Smooth muscle cell (in vitro differentiated cells): Measurements from ENCODE around the gene SYT1. TPM values are rescaled to one million over a fixed set of nuclear protein-coding genes. Genes with fewer than 3 reads are reported as not detected.

Experiments
- DNase-seq: peaks from one replicate; lab custom pipeline; 2025; ENCODE audit not compliant: unreplicated experiment; lab: John Stamatoyannopoulos, UW
- H2AFZ ChIP-seq: fragments of 200-600 bp; sonication (generic); 2 replicates; pipeline ENCODE4 v1.6.0; 2016; ENCODE audit warnings: antibody characterized with exemption, low read depth, mild to moderate bottlenecking
- H3F3A ChIP-seq: fragments of 200-600 bp; sonication (generic); 2 replicates; pipeline ENCODE4 v1.6.0; 2017; ENCODE audit warnings: antibody characterized with exemption, low read depth
- H3K27ac ChIP-seq: fragments of 200-600 bp; sonication (generic); 2 replicates; pipeline ENCODE4 v1.5.1; 2016; ENCODE audit warnings: low read depth, mild to moderate bottlenecking
- H3K27me3 ChIP-seq: fragments of 200-600 bp; sonication (generic); 2 replicates; pipeline ENCODE4 v1.6.1; 2016; ENCODE audit warnings: low read depth, mild to moderate bottlenecking
- H3K36me3 ChIP-seq: fragments of 200-600 bp; sonication (generic); 2 replicates; pipeline ENCODE4 v1.5.1; 2016; ENCODE audit warnings: low read depth
- H3K4me1 ChIP-seq: fragments of 200-600 bp; sonication (generic); 2 replicates; pipeline ENCODE4 v1.5.1; 2016; ENCODE audit warnings: low read depth
- H3K4me2 ChIP-seq: fragments of 200-600 bp; sonication (generic); 2 replicates; pipeline ENCODE4 v1.6.0; 2016; ENCODE audit warnings: mild to moderate bottlenecking
- H3K4me3 ChIP-seq: fragments of 200-600 bp; sonication (generic); 2 replicates; pipeline ENCODE4 v1.5.1; 2016; ENCODE audit warnings: mild to moderate bottlenecking
- H3K79me2 ChIP-seq: fragments of 200-600 bp; sonication (generic); 2 replicates; pipeline ENCODE4 v1.6.0; 2016; ENCODE audit warnings: low read depth, mild to moderate bottlenecking
- H3K9ac ChIP-seq: fragments of 200-600 bp; sonication (generic); 2 replicates; pipeline ENCODE4 v1.6.0; 2016; ENCODE audit warnings: low read depth
- H3K9me3 ChIP-seq: fragments of 200-600 bp; sonication (generic); replicated peaks from 2 replicates; pipeline ENCODE4 v1.5.1; 2016; ENCODE audit warnings: low read depth
- H4K20me1 ChIP-seq: fragments of 200-600 bp; sonication (generic); 2 replicates; pipeline ENCODE4 v1.6.0; 2016; ENCODE audit warnings: low read depth
- CTCF ChIP-seq: fragments of 200-600 bp; sonication (generic); IDR thresholded peaks from 2 replicates; pipeline ENCODE4 v1.5.1; 2017; ENCODE audit warnings: borderline replicate concordance, mild to moderate bottlenecking, antibody characterized with exemption; ENCODE audit not compliant: insufficient read depth, poor library complexity, severe bottlenecking
- WGBS: methylation state at CpG from one replicate; pipeline ENCODE4 v1.1.7; 2016; ENCODE audit warnings: low lambda C conversion rate; 5-methylcytosine and 5-hydroxymethylcytosine counted together
- polyA plus RNA-seq: library from polyadenylated mRNA; unstranded; fragments of >200 nt; fragmentation: Nextera tagmentation; extraction: Ambion mirVana; gene quantifications from 2 replicates; pipeline ENCODE4 v1.2.1, GENCODE V29; 2016
- total RNA-seq: library from RNA; depleted of rRNA; stranded (reverse); fragments of >200 nt; gene quantifications from 2 replicates; pipeline ENCODE4 v1.2.3, GENCODE V29; 2014

SYT1 gene
- total and polyA plus RNA-seq, 2 experiments from 2014 or later, result 5.2 to 10.2 TPM

DNA sequence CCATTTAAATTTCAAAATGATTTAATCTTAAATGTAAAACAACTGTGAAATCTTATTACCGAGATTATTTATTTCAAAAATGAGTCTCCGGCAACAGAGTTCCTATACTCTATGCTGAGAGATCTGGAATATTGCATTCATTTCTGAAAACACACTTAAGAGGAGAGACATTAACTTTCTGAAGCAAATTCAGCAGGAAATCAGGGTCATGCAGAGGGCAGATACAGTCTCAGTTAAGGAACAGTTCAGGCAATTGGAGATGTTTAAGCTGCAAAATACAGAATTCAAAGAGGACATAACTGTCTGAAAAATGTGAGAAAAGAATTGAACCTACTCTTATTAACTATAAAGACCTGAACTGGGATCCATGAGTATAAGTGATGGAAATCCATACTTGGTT, 505.4 kb downstream of the SYT1 start:
- Histone ChIP-seq H3K27ac (no peak overlapping the region), H3K36me3 (no peaks in the 10 kb centered on the region), H3K4me2 (no peak overlapping the region), H3K27me3 (no peaks in the 10 kb centered on the region), H3K4me1 (peaks cover 6% of the 10 kb centered on the region), H3K9ac (no peak overlapping the region), H4K20me1 (no peaks in the 10 kb centered on the region), H3F3A (no peaks in the 10 kb centered on the region), H2AFZ (no peak overlapping the region), H3K79me2 (no peaks in the 10 kb centered on the region), H3K9me3 (no peaks in the 10 kb centered on the region), H3K4me3 (no peak overlapping the region)
- WGBS, result 98% methylated on average over 2 of the region's 2 CpGs
- TF ChIP-seq CTCF, result no peak
- DNase-seq, result no peak

GRCh38 chr12:79371226-79371625, 506.7 kb downstream of the SYT1 start:
- H3K27me3 ChIP-seq, result no peaks in the 10 kb centered on the region
- no peaks in the 10 kb centered on the region for H3K36me3 ChIP-seq
- H3K79me2 ChIP-seq, result no peaks in the 10 kb centered on the region
- H3K4me3 ChIP-seq, result no peak overlapping the region
- H3K9ac ChIP-seq, result no peak overlapping the region
- DNase-seq, result no peak
- TF ChIP-seq CTCF, result no peak
- no peak overlapping the region for H3K27ac ChIP-seq
- peaks cover 4% of the 10 kb centered on the region for H3K4me1 ChIP-seq
- no peaks in the 10 kb centered on the region for H3K9me3 ChIP-seq
- H4K20me1 ChIP-seq, result no peaks in the 10 kb centered on the region
- H3K4me2 ChIP-seq, result no peak overlapping the region
- H2AFZ ChIP-seq, result no peak overlapping the region
- WGBS, result 80% methylated on average over 2 of the region's 2 CpGs
- H3F3A ChIP-seq, result no peaks in the 10 kb centered on the region

- DNase-seq, result no peak
- Histone ChIP-seq H4K20me1 (no peaks in the 10 kb centered on the region), H3K9ac (no peak overlapping the region), H3K27me3 (no peaks in the 10 kb centered on the region), H3K27ac (no peak overlapping the region), H3K9me3 (no peaks in the 10 kb centered on the region), H3K4me2 (no peak overlapping the region), H3F3A (no peaks in the 10 kb centered on the region), H3K79me2 (no peaks in the 10 kb centered on the region), H3K4me3 (no peak overlapping the region), H2AFZ (no peak overlapping the region), H3K4me1 (no peaks in the 10 kb centered on the region), H3K36me3 (no peaks in the 10 kb centered on the region)
- peak; percentile 64 for TF ChIP-seq CTCF
- WGBS, result 56% methylated on average over 5 of the region's 5 CpGs
Measured at GRCh38 chr12:79373896-79374499, 509.4 kb downstream of the SYT1 start.

DNA sequence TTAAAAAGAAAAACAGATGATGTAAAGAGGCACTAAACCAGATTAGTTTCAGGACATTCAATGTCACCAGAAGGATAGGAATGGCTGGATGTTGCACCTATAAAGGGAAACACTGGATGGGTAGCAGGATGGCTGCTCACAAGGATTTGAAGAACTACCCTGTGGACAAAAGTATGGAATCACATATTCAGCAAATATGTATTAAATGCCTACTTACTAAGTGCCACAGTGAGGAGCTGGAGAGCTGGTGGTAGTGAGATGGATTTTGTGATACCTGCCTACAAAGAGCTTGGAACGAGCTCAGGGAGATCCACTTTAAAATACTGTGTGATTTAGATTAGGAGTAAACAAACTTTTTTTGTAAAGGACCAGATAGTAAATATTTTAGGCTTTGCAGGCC, 510.0 kb downstream of the SYT1 start:
- TF ChIP-seq CTCF, result no peak
- no peaks in the 10 kb centered on the region for H3K9me3 ChIP-seq
- no peaks in the 10 kb centered on the region for H3K79me2 ChIP-seq
- no peak overlapping the region for H3K4me3 ChIP-seq
- H3K4me1 ChIP-seq, result no peaks in the 10 kb centered on the region
- WGBS, result 70% methylated on average over 1 of the region's 1 CpG
- H4K20me1 ChIP-seq, result no peaks in the 10 kb centered on the region
- H2AFZ ChIP-seq, result no peak overlapping the region
- H3F3A ChIP-seq, result no peaks in the 10 kb centered on the region
- no peak overlapping the region for H3K9ac ChIP-seq
- H3K27me3 ChIP-seq, result no peaks in the 10 kb centered on the region
- DNase-seq, result no peak
- no peak overlapping the region for H3K4me2 ChIP-seq
- no peaks in the 10 kb centered on the region for H3K36me3 ChIP-seq
- no peak overlapping the region for H3K27ac ChIP-seq
